Liver (tissue), 9 donors: ENCODE data around the gene TTC29. TPM values are rescaled to one million over a fixed set of nuclear protein-coding genes. Genes with fewer than 3 reads are reported as not detected.

Experiments
- DNase-seq: peaks from one replicate; pipeline ENCODE4 v3.0.0-alpha.2; 2017; ENCODE audit warnings: low spot score
- H3K27ac ChIP-seq, 2 donors: one replicate each; pipeline ENCODE4 v1.7.0; 2013; ENCODE audit warnings: inconsistent platforms in 2 of 2, low read length in 2 of 2, control low read depth in 1 of 2, low read depth in 1 of 2, mild to moderate bottlenecking in 1 of 2
- H3K27me3 ChIP-seq, 4 donors: one replicate each; pipeline versions ENCODE4 v1.6.1 to v1.7.0; 2013; ENCODE audit warnings: low read length in 3 of 4, inconsistent platforms in 1 of 4, mild to moderate bottlenecking in 1 of 4, moderate library complexity in 1 of 4; ENCODE audit not compliant: control insufficient read depth in 4 of 4, insufficient read depth in 4 of 4
- H3K36me3 ChIP-seq, 4 donors: one replicate each; pipeline versions ENCODE4 v1.6.1 to v1.7.0; 2013; ENCODE audit warnings: low read length in 3 of 4, mild to moderate bottlenecking in 3 of 4, low read depth in 1 of 4, moderate library complexity in 1 of 4; ENCODE audit not compliant: control insufficient read depth in 4 of 4, insufficient read depth in 3 of 4
- H3K4me1 ChIP-seq, 4 donors: one replicate each; pipeline versions ENCODE4 v1.6.1 to v1.7.0; 2013; ENCODE audit warnings: low read length in 3 of 4, mild to moderate bottlenecking in 3 of 4, moderate library complexity in 1 of 4; ENCODE audit not compliant: control insufficient read depth in 4 of 4, insufficient read depth in 4 of 4
- H3K4me3 ChIP-seq, 3 donors: one replicate each; pipeline versions ENCODE4 v1.6.1 to v1.7.0; 2013; ENCODE audit warnings: low read length in 3 of 3, control low read depth in 1 of 3, low read depth in 1 of 3, mild to moderate bottlenecking in 1 of 3
- H3K9ac ChIP-seq, 2 donors: one replicate each; pipeline ENCODE4 v1.7.0; 2013; ENCODE audit warnings: low read length in 2 of 2, mild to moderate bottlenecking in 2 of 2, moderate library complexity in 2 of 2, control low read depth in 1 of 2, low read depth in 1 of 2
- H3K9me3 ChIP-seq, 4 donors: one replicate each; pipeline versions ENCODE4 v1.6.1 to v1.7.0; 2013; ENCODE audit warnings: low read length in 3 of 4; ENCODE audit not compliant: control insufficient read depth in 4 of 4
- ATF3 ChIP-seq: IDR thresholded peaks from 2 replicates; pipeline ENCODE4 v1.6.1; 2016; ENCODE audit warnings: antibody characterized with exemption
- CTCF ChIP-seq: fragments of 150-350 bp; IDR thresholded peaks from 2 replicates; pipeline ENCODE4 v1.5.1; 2017; ENCODE audit warnings: improper control_type of control experiment, low read depth, low read length; ENCODE audit not compliant: missing input control
- EGR1 ChIP-seq, 2 donors: IDR thresholded peaks; 2 replicates each; pipeline ENCODE4 v1.6.1; 2016 to 2018; ENCODE audit warnings: antibody characterized with exemption in 2 of 2, low read depth in 2 of 2
- FOXA1 ChIP-seq: IDR thresholded peaks from 2 replicates; pipeline ENCODE4 v1.6.1; 2016; ENCODE audit warnings: antibody characterized with exemption
- FOXA2 ChIP-seq: IDR thresholded peaks from 2 replicates; pipeline ENCODE4 v1.6.1; 2016; ENCODE audit warnings: antibody characterized with exemption
- GABPA ChIP-seq, 2 donors: IDR thresholded peaks in 1 of 2; conservative IDR thresholded peaks in 1 of 2; 2 replicates each; pipeline ENCODE4 v1.6.1; 2016; ENCODE audit warnings: antibody characterized with exemption in 2 of 2, mild to moderate bottlenecking in 1 of 2, moderate library complexity in 1 of 2
- HNF4A ChIP-seq, 2 donors: conservative IDR thresholded peaks; 2 replicates each; pipeline ENCODE4 v1.6.1; 2016; ENCODE audit warnings: antibody characterized with exemption in 2 of 2, mild to moderate bottlenecking in 2 of 2
- HNF4G ChIP-seq: IDR thresholded peaks from 2 replicates; pipeline ENCODE4 v1.6.1; 2016; ENCODE audit warnings: antibody characterized with exemption
- JUND ChIP-seq, 2 donors: IDR thresholded peaks; 2 replicates each; pipeline ENCODE4 v1.6.1; 2016; ENCODE audit warnings: antibody characterized with exemption in 2 of 2
- NR2F2 ChIP-seq: IDR thresholded peaks from 2 replicates; pipeline ENCODE4 v1.6.1; 2016; ENCODE audit warnings: antibody characterized with exemption
- RAD21 ChIP-seq, 2 donors: IDR thresholded peaks; 2 replicates each; pipeline ENCODE4 v1.6.1; 2016; ENCODE audit warnings: antibody characterized with exemption in 2 of 2, mild to moderate bottlenecking in 2 of 2
- REST ChIP-seq: IDR thresholded peaks from 2 replicates; pipeline ENCODE4 v1.6.1; 2016; ENCODE audit warnings: antibody characterized with exemption, mild to moderate bottlenecking
- RXRA ChIP-seq, 2 donors: IDR thresholded peaks; 2 replicates each; pipeline ENCODE4 v1.6.1; 2017 to 2018; ENCODE audit warnings: antibody characterized with exemption in 2 of 2, mild to moderate bottlenecking in 1 of 2
- SP1 ChIP-seq: IDR thresholded peaks from 2 replicates; pipeline ENCODE4 v1.6.1; 2018; ENCODE audit warnings: antibody characterized with exemption, mild to moderate bottlenecking
- TAF1 ChIP-seq: conservative IDR thresholded peaks from 2 replicates; pipeline ENCODE4 v1.6.1; 2016; ENCODE audit warnings: antibody characterized with exemption, mild to moderate bottlenecking
- YY1 ChIP-seq: IDR thresholded peaks from 2 replicates; pipeline ENCODE4 v1.6.1; 2016; ENCODE audit warnings: antibody characterized with exemption, mild to moderate bottlenecking
- ZBTB33 ChIP-seq: IDR thresholded peaks from 2 replicates; pipeline ENCODE4 v1.6.1; 2016; ENCODE audit warnings: antibody characterized with exemption
- WGBS: extraction: QIAGEN DNeasy Blood & Tissue Kit; methylation state at CpG from one replicate; pipeline ENCODE4 v1.1.7; 2013; 5-methylcytosine and 5-hydroxymethylcytosine counted together
- polyA plus RNA-seq, 2 donors: library from polyadenylated mRNA; stranded (reverse) in 1 of 2; unstranded in 1 of 2; fragments of 200-250 nt in 1 of 2; fragments of >200 nt in 1 of 2; fragmentation: Nextera tagmentation in 1 of 2; extraction: Ambion mirVana in 1 of 2; gene quantifications; one replicate each; pipeline versions ENCODE4 v1.2.1 to v1.2.3, GENCODE V29; 2013 to 2015
- total RNA-seq, 2 donors: library from RNA; depleted of rRNA; stranded (reverse); fragments of >200 nt; gene quantifications; one replicate each; pipeline ENCODE4 v1.2.3, GENCODE V29; 2014
- donor health status: healthy.
- donor health status: healthy.
- donor health status: healthy.
- donor health status: healthy.
- donor health status: healthy.

TTC29 gene
- total and polyA plus RNA-seq, 4 donors = not detected

GRCh38 chr4:146699910-146700309, 245.8 kb downstream of the TTC29 start:
- Histone ChIP-seq H3K4me3 (no peak overlapping the region), H3K9me3 (peaks cover 0 to 5% (median 0%) of the 10 kb centered on the region in 4 donors), H3K27ac (no peak overlapping the region), H3K9ac (no peak overlapping the region), H3K4me1 (no peaks in the 10 kb centered on the region), H3K36me3 (no peaks in the 10 kb centered on the region), H3K27me3 (peaks cover 0 to 3% (median 0%) of the 10 kb centered on the region in 4 donors)
- no peak for TF ChIP-seq YY1
- TF ChIP-seq ZBTB33 = no peak
- no peak for TF ChIP-seq CTCF
- no peak for TF ChIP-seq ATF3
- TF ChIP-seq REST = no peak
- no peak for TF ChIP-seq EGR1 (IDR thresholded peaks at IDR 0.05; ENCODE audit: low read depth in 2 of 2)
- no peak for TF ChIP-seq GABPA (IDR thresholded peaks at IDR 0.05 in 1 of 2, conservative IDR thresholded peaks at IDR 0.05 in 1 of 2)
- TF ChIP-seq TAF1 = no peak
- TF ChIP-seq FOXA1 = no peak
- TF ChIP-seq FOXA2 = no peak
- TF ChIP-seq JUND (IDR thresholded peaks at IDR 0.05) = no peak
- TF ChIP-seq NR2F2 = no peak
- TF ChIP-seq RXRA (IDR thresholded peaks at IDR 0.05) = no peak
- no peak for TF ChIP-seq HNF4A (conservative IDR thresholded peaks at IDR 0.05)
- no peak for TF ChIP-seq SP1
- no peak for TF ChIP-seq HNF4G
- TF ChIP-seq RAD21 (IDR thresholded peaks at IDR 0.05) = no peak
- DNase-seq = no peak
- WGBS = 83% methylated on average over 8 of the region's 8 CpGs
